ENCODE data around the gene SPX.

Gene SPX

GRCh38 chr12:21538061-21538653 lies 12.1 kb downstream of the SPX start:
- DNase-seq (ENCODE audit: low spot score): no peak

DNA sequence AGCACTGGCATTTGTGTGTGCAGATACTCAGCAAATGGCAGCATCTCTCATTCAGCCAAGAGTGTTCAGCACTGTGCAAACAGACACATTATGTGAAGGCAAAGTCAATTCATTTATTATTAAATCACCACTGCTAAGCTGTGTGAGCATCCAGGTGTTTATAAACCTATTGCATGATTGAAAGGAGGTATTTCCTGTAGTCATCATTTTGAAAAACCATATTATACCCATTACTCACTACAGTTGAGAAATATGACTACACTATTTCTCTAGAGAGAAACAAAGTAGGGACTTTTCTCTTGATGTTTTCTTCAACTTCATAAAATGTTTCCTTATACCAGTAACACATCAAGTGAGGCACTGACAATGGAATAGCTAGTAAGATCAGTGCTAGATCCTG lies 13.7 kb downstream of the SPX start:
- DNase-seq (ENCODE audit: low spot score): no peak

DNA sequence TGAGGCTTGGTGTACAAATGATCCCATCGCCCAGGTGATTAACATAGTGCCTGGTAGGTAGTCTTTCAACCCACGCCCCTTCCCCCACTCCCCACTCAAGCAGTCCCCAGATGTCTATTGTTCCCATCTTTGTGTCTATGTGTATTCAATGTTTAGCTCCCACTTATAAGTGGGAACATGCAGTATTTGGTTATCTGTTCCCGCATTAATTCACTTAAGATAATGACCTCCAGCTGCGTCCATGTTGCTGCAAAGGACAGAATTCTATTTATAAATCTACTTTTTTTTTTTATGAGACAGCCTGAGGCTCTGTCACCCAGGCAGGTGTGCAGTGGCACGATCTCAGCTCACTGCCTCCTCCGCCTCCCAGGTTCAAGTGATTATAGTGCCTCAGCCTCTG lies 15.7 kb downstream of the SPX start:
- DNase-seq (ENCODE audit: low spot score): no peak

- no peak for DNase-seq (ENCODE audit: low spot score)
Observed at GRCh38 chr12:21542403-21542802, 16.3 kb downstream of the SPX start.

GRCh38 chr12:21543151-21543550 lies 17.1 kb downstream of the SPX start:
- no peak for DNase-seq (ENCODE audit: low spot score)

- DNase-seq (ENCODE audit: low spot score): no peak
Observed at GRCh38 chr12:21545557-21545956, 19.5 kb downstream of the SPX start.

GRCh38 chr12:21546716-21547115 lies 20.6 kb downstream of the SPX start:
- DNase-seq (ENCODE audit: low spot score): no peak

- DNase-seq (ENCODE audit: low spot score): no peak
Observed at GRCh38 chr12:21547437-21547836, 21.3 kb downstream of the SPX start.

DNA sequence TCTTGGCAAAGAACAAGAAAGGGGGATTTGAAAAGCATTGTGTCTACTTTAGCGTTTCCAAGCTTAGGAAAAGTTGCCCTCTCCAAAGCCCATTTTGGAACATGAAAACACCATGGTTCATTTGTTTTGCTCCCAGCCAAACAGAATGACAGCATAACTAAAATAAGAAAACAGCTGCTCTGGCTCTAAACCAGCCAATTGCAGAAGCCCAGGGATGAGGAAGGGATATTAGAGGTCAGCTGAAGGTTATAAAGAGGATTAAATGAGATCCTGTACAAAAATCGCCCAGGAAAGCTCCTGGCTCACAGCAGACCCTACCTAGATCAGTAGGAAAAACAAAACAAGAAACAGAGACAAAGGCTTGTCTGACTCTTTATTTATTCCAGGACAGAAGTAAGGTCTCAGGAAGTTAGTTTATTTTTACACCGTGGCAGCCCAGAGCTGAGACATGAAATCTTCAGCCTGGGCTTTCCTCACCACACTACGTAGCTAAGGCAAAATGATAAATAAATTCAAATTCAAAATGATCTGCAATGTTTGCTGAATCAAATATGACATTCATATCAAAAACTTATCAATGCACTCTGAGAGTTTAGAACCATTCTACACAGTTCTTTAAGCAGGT lies 25.9 kb downstream of the SPX start:
- no peak for DNase-seq (ENCODE audit: low spot score)

DNA sequence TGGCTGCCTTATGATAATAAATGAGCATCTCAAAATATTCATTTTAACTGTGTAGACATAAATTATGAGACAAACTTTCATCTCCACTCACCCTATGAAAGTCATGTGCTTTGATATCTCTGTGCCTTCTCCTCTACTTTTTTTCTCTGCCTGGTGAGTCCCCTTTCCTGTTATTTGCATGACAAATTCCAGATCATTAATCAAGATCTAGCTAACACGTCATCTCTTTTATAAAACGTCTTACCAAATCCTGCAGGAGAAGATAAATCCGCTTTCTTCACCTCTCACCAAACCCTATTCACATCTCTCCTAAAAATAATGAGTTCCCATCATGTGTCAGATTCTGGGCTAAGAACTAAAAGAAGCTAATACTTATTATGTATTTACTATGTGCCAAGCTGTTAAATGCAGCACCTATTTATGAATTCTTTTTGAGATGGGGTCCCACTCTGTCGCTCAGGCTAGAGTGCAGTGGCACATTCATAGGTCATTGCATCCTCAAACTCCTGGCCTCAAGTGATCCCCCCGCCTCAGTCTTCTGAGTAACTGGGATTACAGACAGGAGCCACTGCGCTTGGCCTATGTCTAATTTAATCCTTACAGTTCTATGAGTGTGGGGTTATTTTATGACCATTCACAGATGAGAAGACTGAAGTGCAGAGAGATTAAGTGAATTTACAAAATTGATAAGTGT lies 26.7 kb downstream of the SPX start:
- DNase-seq (ENCODE audit: low spot score): no peak

DNA sequence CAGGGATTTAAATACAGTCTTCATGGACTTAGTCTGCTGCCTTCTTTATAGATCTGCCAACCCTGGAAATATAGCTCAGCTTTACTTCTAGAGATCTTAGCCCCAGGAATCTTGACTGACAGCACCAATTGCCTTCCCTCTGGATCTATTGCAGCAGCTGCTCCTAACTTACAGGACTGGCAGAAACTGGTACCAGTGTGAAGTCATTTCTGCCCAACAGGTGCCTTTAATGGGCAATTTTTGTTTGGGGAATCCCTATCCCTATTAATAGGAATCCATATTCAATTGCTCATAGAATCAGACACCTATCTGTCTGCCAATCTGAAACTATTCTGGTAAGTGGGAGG lies 27.2 kb downstream of the SPX start:
- no peak for DNase-seq (ENCODE audit: low spot score)

GRCh38 chr12:21558100-21558679 lies 32.1 kb downstream of the SPX start:
- DNase-seq (ENCODE audit: low spot score): no peak

DNA sequence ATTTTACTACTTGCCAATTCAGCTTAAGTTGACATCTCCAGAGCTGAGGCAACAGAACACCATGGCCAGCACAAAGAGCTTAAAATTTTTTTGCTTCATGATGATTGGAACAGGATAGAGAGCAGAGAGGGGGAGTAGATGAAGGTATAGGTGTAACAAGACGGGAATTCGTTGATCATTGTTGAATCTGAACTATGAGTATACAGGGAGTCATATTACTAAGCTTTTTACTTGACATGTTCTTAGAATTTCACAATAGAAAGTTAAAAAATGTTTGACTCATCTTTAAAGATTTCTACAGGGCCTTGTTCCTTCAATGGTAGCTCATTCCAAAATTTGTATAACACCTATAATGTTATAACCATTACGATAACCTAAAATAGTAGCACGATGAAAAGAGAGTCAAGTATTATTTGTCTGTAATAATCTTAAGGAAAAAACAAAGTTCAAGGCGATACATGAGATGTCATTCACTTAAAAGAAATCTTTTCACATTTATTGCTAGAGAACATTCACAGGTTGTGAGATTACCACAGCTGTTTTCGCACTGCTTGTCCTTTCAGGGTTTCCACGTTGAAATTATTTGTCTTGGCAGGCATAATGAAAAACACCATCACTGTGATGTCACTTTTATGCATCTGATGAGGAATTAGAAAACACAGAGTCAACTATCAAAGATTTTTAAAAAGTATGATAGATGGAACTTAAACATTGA lies 33.9 kb downstream of the SPX start:
- no peak for DNase-seq (ENCODE audit: low spot score)

DNA sequence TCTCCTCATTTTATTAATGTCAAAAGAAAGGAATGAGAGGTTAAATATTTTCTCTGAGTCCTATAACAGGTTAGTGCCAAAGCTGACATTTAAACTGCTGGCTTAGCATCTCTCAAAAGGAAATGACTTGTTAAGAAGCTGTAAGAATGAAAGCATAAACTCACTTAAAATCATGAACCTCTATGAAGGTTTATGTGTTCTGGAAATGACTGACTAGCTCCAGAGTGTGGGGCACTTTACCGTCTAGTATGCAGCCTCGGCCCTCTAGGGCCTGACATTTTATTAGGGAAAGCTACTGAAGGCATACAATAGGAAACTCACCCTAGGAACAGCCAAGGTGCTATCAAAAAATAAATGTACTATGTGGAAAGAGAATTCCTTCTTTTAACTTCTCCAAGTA lies 35.1 kb downstream of the SPX start:
- no peak for DNase-seq (ENCODE audit: low spot score)

- no peak for DNase-seq (ENCODE audit: low spot score)
Observed at GRCh38 chr12:21562859-21563258, 36.8 kb downstream of the SPX start.

GRCh38 chr12:21566223-21566906 lies 40.3 kb downstream of the SPX start:
- DNase-seq (ENCODE audit: low spot score): no peak

- DNase-seq (ENCODE audit: low spot score): no peak
Observed at GRCh38 chr12:21566907-21567394, 40.9 kb downstream of the SPX start.

- DNase-seq (ENCODE audit: low spot score): no peak
Observed at GRCh38 chr12:21568115-21568514, 42.0 kb downstream of the SPX start.

GRCh38 chr12:21571046-21571445 lies 45.0 kb downstream of the SPX start:
- no peak for DNase-seq (ENCODE audit: low spot score)

GRCh38 chr12:21573733-21574358 lies 47.8 kb downstream of the SPX start:
- DNase-seq (ENCODE audit: low spot score): no peak

DNA sequence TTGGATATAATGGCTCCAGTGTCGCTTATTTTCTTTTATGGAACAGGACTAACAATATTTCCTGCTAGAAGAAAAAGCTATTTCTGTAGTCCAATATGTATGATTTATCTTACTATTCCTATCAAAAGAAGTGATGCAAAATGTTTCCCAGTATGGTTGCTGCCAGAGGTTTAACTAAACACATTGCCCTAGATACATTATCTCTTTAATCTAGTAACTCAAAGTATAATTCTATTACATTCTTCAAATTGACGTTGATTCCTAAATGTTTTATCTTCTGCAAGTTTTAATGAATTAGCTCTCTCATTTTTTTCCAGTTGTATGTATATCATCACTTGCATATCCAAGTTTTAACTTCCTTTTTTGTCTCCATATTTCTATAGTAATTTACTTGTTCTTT lies 50.3 kb downstream of the SPX start:
- no peak for DNase-seq (ENCODE audit: low spot score)

DNA sequence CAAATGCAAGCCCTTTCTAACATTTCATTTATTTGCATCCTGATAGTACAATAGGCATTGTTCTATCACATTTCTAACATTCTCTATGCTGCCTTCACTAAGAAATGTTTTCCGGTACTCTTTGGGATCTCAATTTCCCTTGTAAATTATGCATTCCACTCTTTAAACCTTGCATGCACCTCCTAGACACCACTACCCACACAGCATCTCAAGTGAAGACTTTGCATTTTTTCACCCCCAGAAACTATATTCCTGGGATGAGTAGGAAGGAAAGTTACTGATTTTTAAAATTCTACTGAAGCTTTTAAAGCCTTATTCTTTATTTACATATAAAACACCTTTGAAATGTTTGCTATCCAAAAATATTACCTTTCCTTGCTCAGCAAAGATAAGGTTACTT lies 51.4 kb downstream of the SPX start:
- DNase-seq (ENCODE audit: low spot score): no peak

Data from GM03348 (cell line).